ENCODE measurements around the gene ZDHHC20.

DNA sequence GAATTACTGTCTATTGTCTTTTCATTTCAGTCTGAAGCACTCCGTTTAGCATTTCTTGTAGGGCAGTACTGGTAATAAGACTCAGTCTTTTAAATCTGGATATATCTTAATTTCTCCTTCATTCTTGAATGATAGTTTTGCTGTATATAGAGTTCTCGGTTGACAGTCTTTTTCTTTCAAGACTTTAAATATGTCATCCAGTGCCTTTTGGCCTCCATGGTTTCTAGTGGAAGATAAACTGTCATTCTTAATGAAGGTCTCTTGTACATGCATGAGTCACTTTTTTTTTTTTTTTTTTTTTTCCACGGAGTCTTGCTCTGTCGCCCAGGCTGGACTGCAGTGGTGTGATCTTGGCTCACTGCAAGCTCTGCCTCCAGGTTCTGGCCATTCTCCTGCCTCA lies 27.2 kb upstream of the ZDHHC20 start:
- TF ChIP-seq, protein P1, sequence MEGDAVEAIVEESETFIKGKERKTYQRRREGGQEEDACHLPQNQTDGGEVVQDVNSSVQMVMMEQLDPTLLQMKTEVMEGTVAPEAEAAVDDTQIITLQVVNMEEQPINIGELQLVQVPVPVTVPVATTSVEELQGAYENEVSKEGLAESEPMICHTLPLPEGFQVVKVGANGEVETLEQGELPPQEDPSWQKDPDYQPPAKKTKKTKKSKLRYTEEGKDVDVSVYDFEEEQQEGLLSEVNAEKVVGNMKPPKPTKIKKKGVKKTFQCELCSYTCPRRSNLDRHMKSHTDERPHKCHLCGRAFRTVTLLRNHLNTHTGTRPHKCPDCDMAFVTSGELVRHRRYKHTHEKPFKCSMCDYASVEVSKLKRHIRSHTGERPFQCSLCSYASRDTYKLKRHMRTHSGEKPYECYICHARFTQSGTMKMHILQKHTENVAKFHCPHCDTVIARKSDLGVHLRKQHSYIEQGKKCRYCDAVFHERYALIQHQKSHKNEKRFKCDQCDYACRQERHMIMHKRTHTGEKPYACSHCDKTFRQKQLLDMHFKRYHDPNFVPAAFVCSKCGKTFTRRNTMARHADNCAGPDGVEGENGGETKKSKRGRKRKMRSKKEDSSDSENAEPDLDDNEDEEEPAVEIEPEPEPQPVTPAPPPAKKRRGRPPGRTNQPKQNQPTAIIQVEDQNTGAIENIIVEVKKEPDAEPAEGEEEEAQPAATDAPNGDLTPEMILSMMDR (IDR thresholded peaks at IDR 0.05) = no peak
- TF ChIP-seq EP300 (IDR thresholded peaks at IDR 0.05) = no peak

All from ovary (tissue), 3 donors.